OCI-M2 (cell line): ENCODE data around the gene LEFTY2.
"Not testable (repeated sequence)": the region's sequence is repeated elsewhere in the genome, so short reads cannot be mapped to it uniquely, and the experiment has no call there.

Source experiments
- DNase-seq: peaks from one replicate; lab custom pipeline; 2025; ENCODE audit not compliant: unreplicated experiment; lab: John Stamatoyannopoulos, UW

LEFTY2 gene

DNA sequence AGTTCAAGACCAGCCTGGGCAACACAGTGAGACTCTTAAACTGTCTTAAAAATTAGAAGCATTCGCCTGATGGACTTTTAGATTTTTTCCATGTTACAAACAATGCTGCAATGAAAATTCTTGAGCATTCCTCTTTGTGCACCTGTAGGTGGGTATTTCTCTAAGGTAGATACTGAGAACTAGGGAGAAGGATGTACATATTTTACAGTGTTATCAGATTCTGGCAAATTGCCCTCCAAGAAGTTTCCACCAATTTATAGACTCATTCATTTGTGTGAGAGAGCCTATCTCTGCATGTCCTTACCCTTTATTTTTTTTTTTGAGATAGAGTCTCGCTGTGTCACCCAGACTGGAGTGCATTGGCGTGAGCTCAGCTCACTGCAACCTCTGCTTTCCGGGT lies 12.3 kb upstream of the LEFTY2 start:
- no peak for DNase-seq

GRCh38 chr1:225950905-225951497 lies 10.0 kb upstream of the LEFTY2 start:
- DNase-seq = no peak

- no peak for DNase-seq
Measured at GRCh38 chr1:225949041-225949440, 8.0 kb upstream of the LEFTY2 start.

- no peak for DNase-seq
Measured at GRCh38 chr1:225946803-225947202, 5.8 kb upstream of the LEFTY2 start.

GRCh38 chr1:225946082-225946620 lies 5.1 kb upstream of the LEFTY2 start:
- no peak for DNase-seq

GRCh38 chr1:225945564-225945963 lies 4.5 kb upstream of the LEFTY2 start:
- no peak for DNase-seq

GRCh38 chr1:225944951-225945350 lies 3.9 kb upstream of the LEFTY2 start:
- DNase-seq = no peak

DNA sequence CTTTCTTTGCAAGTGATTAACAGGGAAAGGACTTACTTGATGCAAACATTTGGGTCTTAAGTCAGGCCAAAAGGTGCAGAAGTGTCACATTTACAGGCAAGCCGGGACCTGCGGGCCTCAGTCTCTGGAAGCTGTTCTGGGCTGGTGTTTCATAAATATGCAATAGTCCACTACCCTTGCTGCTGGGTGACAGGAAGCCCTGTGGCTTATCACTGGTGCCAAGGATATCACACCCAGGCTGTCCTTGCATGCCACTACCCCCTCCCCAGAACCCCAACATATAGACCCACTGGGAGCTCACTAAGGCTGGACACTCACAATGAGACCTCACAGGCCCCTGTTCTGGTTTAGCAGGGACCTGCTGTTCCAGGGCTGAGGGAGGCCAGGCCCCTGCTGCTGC lies 3.4 kb upstream of the LEFTY2 start:
- no peak for DNase-seq

GRCh38 chr1:225943582-225943981 lies 2.6 kb upstream of the LEFTY2 start:
- DNase-seq = no peak

DNA sequence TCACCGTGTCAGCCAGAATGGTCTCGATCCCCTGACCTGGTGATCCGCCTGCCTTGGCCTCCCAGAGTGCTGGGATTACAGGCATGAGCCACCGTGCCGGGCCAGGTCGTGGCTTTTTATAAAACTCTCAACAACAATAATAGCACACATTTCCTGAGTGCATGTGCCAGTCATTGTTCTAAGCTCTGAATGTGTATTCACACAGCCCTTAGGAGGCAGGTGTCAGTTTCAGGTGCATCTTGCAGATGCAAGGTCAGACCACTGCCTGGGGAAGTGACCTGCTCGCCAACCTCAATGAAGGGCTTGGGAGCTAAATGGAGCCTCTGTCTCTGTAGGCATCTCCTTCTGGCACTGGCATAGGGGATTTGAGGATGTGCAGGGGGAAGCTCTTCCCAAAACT lies 1.6 kb upstream of the LEFTY2 start:
- DNase-seq = no peak

DNA sequence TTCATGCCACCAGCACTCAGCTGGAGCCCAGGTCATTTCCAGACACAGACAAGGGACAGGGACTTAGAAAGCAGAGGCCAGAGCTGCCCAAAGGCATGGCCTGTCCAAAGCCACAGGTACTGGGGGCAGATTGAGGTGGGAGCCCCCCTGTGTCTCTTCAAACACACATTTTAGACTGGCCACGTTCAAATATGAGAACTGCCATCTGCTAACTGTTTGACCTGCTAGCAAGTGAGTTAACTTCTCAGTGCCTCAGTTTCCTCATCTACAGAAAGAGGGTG lies 862 bp upstream of the LEFTY2 start:
- no peak for DNase-seq

GRCh38 chr1:225940385-225941151 lies 452 bp downstream of the LEFTY2 start:
- no peak for DNase-seq

- not testable (repeated sequence) for DNase-seq
Measured at GRCh38 chr1:225939939-225940310, 1.1 kb downstream of the LEFTY2 start.

GRCh38 chr1:225939097-225939938 lies 1.7 kb downstream of the LEFTY2 start:
- not testable (repeated sequence) for DNase-seq

- no peak for DNase-seq
Measured at GRCh38 chr1:225937048-225937968, 3.7 kb downstream of the LEFTY2 start.

DNA sequence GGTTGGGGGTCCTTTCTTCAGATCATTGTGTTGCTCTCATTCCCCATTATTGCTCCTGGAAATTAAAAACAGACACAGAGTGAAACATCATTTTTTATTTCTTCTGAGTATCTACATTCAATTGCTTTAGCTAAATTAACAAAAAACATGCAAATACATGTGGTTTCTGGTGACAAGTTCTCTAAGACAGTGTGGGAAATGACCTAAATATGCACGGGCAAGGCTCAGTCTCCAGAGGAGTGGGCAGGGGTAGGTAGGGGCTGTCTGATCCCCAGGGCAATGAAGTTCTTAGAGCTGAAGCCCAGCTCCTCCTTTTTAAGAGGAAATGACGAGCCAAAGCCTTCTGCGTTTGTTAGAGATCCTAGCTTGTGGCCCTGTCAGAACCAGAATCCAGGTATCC lies 4.5 kb downstream of the LEFTY2 start:
- no peak for DNase-seq

DNA sequence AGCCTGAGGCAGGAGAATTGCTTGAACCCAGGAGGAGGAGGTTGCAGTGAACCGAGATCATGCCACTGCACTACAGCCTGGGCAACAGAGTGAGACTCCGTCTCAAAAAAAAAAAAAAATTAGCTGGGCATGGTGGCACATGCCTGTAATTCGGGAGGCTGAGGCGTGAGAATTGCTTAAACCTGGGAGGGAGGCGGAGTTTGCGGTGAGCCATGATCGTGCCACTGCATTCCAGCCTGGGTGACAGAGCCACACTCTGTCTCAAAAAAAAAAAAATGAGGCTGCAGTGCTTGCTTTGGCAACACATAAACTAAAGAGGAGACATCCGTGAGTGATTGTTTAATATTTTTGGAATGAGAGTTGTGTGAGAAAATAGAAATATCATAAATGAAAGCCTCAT lies 4.9 kb downstream of the LEFTY2 start:
- DNase-seq = not testable (repeated sequence)

DNA sequence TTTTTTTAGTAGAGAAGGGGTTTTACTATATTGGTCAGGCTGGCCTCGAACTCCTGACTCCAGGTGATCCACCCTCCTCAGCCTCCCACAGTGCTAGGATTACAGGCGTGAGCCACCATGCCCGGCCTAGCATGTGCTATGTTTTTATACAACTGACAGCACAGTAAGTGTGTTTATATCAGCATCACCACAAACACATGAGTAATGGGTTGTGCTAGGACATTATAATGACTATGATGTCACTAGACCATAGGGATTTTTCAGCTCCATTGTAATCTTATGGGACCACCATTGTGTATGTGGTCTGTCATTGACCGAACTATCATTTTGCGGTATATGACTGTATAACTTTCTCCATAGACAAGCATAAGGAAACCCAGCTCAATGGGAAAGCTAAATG lies 6.3 kb downstream of the LEFTY2 start:
- no peak for DNase-seq

DNA sequence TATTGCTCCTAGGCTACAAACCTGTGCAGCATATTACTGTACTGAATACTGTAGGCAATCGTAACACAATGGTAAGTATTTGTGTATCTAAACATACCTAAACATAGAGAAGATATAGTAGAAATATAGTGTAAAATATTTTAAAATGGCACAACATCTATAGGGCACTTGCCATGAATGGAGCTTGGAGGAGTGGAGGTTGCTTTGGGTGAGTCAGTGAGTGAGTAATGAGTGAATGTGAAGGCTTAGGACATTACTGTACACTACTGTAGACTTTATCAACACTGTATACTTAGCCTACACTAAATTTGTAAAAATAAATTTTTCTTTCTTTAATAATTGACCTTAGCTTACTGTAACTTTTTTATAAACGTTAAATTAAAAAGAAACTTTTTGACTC lies 7.9 kb downstream of the LEFTY2 start:
- no peak for DNase-seq

GRCh38 chr1:225931270-225932136 lies 9.5 kb downstream of the LEFTY2 start:
- no peak for DNase-seq
